HG03280 (cell line): ENCODE data around the gene SIK1.
"Not testable (repeated sequence)": the region's sequence is repeated elsewhere in the genome, so short reads cannot be mapped to it uniquely, and the experiment has no call there.

Experiments used
- ATAC-seq: cut with Tn5 transposase; IDR thresholded peaks from one replicate; pipeline ENCODE4 v1.9.1; 2021; ENCODE audit warnings: mild to moderate bottlenecking, moderate library complexity; ENCODE audit not compliant: unreplicated experiment

The SIK1 gene

DNA sequence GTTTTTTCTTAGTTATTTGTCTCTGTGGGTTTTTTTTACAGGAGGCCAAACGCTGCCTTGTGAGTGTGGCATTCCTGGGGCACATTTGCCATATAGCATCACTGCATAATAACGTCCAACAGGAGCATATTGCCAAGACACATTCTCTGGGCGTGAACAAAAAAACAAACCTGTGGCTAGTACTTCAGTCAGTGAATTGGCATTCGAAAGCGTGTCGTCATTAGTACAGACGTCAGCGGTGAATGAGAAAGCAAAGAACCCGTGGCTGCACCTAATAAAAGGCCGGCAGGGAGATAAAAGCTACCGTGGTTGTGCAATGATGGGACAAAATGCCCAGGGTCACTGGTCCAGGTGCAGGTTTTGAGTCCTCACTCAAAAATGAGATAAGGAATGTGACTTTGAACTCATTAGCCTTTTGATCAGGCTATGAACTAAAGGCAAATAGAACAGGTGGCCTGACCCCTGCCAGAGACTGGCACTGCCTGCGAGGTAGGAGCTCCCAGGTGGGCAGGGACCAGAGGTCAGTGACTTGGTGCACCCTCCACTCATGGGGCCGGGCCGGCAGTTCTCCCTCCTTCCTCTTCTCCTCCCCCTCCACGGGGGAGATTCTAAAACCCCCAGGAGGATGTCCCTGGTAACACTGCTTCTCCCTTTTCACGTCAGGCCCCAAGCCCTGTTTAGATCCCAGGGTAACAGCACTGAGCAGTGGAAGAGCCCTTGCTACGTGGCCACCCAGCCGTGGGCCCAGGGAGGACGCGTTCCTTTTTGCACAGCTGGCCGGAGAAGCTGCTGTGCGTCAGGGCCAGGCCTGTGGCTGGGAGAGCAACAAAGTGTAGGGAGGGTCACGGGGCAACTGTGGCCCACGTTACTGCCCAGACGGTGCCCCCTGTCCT, 14.2 kb upstream of the SIK1 start:
- ATAC-seq = not testable (repeated sequence)

DNA sequence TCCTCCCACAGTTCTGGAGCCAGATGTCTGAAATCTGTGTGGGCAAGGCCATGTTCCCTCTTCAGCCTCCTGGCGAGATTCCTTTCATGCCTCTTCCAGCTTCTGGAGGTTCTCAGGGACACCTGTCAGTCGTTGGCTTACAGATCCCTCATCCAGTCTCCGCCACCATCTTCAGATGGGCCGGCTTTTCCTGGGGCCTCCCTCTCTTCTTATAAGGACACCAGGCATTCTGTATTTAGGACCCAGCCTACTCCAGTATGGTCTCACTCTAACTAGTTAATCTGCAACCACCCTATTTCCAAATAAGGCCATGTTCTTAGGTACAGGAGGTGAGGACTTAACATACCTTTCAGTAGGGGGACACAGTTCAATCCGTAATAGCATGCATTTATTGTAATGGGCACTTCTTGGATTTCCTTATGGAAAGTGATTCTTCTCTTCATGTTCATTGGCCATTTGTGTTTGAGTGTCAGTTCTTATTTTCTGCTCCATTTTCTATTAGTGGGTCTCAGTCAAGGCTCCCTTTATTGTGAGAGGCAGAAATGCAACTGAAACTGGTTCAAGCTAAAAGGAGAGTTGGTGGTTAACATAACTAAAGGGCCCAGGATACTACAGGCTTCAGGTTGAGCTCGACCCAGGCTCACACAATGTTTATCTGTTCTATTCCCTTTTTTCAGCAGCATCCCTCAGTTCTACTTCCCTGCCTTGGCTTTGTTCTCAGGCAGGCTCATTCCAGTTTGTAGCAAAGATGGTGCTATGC, 12.6 kb upstream of the SIK1 start:
- not testable (repeated sequence) for ATAC-seq

DNA sequence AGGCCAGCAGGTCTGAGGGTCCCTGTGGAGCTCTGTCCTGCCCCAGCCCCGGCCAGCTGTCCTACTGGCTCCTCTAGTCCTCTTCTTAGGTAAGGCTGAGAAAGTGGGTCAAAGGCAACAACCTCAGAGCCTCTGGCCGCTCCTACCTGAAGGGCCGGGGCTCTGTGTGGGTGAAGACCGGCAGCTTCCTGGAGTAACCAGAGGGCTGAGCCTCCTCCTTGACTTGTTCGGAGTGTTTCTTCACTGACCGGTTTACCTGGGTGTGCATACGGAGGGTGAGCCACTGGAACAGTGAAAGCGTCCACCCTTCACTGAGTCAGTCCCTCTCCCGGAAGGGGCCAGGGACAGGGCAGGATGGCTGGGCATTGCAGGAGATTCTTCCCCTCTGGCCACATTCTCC, 9.3 kb upstream of the SIK1 start:
- not testable (repeated sequence) for ATAC-seq

DNA sequence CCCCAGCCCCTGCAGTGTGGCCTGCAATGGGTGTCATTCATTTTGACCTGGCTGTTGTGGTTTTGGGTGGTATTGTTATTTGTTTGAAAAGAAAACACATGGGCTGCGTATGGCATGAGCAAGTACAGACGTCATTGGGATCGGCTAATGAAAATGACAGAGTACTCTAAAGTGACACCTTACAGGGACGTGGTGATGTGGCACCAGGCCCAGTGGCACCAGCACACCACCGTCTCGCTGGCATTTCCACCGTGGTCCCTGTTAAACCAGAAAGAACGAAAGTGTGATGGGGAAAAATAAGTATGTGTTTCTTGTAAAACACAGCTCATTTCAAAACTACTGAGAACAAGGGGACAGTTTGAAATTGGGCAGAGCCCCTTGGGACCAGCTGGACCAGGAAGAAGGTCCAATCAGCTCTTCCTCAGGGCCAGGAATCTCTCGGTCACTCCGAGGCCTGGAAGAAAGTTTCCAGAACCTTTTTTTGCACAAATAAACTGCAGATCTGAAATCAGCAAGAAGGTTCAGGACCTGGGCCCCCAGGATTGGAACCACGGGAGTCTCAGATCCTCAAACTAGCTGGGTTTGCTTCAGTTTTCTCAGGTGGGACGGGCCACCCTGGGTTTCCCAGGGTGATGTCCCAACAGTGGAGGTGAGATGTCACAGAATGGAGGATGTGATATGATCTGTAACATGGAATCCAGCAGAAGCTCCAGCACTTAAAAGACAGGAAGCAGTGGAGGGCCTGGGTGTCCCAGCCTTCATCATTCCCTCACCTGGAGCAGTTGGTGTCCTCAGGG, 6.6 kb upstream of the SIK1 start:
- not testable (repeated sequence) for ATAC-seq

DNA sequence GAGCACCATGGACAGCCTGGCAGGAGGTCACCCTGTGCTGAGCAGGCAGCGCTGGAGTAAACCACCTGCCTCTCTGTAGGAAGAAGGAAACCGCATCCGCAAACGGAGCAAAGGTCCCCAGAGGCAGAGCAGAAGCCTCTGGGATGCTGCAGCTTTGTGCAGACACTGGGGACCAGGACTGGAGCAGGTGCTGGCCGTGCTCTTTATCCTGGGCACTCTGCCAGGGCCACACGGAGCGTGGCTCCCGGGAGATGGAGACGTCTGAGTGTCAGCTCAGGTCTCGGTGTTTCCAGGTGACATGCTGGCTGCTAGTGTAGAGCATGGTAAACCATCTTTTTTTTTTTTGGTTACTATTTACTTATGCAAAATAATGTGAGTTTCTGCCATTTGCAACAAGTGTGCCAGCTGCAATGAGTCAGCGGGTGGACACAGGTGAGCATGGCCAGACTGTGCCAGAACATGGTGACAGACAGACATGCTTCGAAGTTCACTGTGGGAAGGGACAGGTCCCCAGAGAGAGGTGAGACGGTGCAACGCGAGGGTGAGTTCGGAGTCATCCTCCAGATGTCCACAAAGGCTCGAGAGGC, 4.0 kb upstream of the SIK1 start:
- ATAC-seq = not testable (repeated sequence)

DNA sequence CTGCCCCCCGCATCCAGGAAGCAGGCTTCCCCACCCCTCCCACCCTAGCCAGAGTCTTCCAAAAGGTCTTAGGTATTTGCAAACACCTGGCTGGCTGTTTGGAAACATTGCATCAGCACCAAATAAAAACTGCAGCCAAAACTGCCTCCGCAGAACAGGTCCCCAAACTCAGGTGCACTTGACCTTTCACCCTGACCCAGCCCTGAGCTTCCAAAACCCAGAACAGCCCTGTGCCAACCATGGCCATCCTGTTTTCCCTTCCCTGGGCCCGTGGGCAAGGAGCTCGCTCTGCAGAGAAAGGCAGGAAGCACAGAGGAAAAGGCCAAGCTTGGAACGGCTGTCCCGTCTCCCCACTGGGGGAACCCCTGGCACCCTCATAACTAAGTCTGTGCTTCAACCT, 2.0 kb upstream of the SIK1 start:
- not testable (repeated sequence) for ATAC-seq

DNA sequence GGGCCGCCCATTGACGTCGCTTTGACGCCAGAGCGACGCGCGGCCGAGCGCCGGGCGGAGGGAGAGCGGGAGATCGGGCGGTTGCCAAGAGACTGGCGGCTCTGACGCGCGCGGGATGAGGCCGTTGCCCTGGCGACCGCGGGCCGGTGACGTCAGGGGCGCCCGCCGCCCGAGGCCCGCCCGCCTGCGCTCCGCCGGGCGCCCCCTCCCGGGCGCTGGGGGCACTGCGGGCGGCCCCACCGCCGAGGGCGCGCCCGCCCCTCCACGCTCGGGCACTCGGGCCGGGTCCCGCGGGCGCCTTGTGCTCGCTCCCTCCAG, 270 bp upstream of the SIK1 start:
- ATAC-seq = peak; percentile 86

DNA sequence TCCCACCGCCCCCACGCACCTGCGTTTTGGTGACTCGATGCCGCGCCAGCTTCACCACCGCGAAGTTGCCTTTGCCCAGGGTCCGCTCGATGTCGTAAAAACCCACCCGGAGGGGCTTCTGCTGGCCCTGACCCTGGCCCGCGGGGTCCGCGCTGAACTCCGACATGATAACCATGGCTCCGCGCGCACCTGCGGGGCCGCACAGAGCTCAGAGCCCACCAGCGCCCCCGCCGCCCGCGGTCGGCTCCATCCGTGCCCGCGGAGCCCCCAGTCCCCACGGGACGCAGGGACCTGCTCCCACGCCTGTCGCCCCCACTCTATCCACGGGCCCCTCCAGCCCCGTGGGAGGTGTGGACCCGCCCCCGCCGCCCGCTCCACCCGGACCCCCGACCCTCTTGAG, 927 bp downstream of the SIK1 start:
- not testable (repeated sequence) for ATAC-seq

DNA sequence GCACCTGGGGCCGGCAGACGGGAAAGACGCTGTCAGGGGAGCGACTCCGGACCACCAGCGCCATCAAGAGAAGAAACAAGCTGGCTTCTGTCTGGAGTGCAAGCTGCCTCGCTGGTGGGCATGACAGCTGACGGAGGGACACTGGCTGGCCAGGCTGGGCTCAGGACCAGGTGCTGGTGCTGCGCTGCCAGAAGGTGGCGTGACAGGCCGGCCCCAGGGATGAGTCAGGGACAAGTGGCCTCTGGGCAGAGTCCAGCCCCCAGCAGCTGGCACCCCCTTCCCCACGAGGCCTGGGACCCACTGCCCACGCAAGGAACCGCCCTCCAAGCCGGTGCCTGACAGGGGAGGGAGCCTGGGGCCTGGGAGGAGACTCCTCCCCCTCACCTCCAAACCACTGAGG, 7.5 kb downstream of the SIK1 start:
- not testable (repeated sequence) for ATAC-seq

DNA sequence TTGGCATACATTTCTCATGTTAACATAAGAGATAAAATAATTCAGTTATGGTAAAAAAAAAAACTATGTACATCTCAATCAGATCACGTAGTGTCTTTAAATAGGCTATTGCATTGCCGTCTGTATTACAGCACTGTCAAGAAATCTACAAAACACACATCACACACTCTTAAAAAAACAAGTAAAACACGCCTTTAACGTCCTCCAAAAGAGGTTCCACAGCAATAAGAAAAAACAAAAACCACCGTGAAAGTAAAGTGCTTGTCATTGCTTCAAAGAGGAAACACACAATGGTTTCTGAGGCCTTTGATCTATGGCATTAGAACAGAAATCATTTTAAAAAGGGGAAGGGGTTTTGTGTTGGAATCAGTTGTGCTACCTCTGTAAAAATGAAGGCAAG, 12.4 kb downstream of the SIK1 start:
- not testable (repeated sequence) for ATAC-seq

DNA sequence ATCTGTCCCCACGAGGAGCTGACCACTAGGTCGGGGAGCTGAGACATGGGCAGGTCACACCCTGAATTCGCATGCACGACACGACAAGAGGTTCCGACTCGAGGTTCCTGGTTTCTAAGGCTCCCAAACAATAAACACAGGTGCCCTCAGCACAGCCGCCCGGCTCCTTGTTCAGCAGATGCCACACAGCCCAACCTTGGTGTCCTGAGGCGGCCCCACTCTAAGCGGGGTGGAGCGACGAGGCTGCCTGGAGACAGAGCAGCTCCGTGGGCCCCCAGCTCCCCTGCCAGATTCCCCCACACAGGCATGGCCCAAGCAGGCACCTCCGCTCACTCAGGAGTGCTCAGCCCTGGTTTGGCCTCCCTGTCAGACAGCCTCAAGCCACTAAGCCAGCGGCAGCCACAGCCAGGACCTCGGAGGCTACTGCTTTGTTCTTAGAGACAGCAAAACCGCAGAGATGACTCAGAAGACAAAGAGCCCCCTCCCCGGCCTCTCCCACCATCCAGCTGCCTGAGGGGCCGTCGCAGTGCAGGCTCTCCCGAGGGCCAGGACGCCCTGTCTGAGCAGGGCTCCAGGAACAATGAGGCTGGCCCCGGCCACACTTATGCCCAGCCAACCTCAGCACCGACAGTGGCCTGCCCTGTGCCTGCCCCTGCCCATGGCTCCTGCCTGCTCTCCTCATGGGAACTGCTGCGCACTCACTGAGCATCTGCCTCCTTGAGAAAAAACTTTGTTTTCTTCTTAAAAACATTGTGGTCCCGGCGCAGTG, 14.7 kb downstream of the SIK1 start:
- ATAC-seq = not testable (repeated sequence)

DNA sequence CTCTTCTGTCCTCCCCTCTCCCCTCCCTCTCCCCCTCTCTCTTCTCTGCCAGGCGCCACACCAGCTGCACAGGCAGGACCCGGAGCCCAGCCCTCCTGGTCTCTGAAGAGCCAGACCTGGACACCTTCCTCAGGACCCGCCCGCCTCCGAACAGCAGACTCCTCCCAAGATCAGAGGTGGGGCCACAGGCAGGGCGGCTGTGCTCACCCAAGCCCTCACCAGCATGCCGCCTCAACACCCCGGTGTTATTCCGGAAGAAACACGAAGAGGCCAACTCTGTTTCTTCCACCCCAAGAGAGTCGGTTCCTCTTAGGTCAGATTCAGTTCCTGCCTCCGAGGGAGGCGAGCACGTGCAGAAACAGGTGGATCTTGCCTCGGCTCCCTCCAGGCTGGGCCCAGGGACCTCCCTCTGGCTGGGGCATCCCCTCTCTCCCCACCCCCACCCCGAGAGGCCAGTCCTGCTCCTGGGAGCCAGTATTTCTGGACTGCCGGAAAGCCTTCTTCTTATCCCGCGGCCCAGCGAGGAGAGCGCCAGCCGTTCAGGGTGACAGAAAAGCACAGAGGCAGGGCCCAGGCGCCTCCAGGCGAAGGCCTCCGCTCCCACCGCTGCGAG, 16.4 kb downstream of the SIK1 start:
- ATAC-seq = not testable (repeated sequence)

DNA sequence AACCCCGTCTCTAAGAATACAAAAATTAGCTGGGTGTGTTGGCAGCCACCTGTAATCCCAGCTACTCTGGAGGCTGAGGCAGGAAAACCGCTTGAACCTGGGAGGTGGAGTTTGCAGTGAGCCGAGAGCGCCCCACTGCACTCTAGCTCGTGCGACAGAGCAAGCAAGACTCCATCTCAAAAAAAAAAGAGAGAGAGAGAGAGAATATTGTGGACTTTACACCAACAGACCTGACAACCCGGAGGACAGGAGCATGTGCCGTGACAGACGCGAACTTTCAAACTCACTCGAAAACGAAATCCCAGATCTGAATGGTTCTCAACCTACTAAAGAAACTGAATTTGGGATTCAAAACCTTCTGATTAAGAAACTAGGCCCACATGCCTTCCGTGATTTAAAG, 19.8 kb downstream of the SIK1 start:
- ATAC-seq = not testable (repeated sequence)

DNA sequence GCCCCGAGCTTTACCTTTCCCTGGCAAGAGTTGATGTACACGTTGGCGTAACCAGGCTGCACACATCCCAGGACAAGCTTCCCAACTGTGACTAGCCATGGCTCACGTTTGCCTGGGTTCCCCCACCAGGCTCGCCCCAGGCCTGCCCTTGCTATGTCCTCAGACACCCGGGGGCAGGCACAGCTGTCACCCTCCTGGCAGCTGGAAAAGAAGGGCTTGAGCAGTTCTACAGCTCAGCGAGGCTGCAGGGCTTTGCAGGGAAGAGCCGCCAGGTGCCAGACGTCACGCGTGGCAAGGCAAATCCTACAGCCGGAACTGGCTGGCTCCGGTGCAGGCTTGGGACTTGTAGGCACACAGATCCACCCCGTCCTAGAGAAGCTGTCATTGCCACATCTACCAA, 22.5 kb downstream of the SIK1 start:
- not testable (repeated sequence) for ATAC-seq

DNA sequence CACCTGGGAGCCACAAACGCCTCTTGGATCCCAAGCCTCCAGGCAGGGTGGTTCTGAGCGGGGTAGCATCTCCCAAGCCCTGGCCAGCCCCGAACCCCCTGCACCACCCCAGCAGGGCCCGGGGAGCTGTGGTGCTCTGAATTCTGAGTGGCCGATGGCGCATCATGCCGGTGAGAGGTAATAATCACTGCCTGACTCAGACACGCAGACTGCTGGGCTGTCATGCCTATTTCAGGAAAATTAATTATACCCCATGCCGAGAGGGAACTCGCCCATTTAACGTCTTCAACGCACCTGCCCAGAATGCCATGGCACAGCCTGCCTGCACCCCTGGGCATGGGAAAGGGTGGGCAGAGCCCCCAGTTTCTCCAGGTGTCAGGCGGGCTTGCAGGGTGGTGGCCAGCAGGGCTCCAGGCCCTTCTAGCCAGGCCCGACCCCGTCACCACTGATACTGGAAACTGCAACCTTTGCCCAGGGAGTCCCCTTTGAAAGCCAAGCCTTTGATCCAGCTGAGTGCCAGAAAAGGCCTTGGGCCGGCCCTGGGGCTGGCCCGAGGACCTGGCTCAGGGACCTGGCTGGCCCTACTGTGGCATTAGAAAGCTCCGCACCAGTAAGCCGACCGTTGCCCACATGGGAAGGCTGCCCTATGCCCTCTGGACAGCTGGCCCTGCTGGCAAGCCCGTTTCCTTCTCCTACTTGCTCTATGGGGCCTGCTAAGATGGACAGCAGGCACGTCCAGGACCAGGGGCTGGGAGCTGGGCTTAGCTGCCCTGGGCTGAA, 23.1 kb downstream of the SIK1 start:
- not testable (repeated sequence) for ATAC-seq

DNA sequence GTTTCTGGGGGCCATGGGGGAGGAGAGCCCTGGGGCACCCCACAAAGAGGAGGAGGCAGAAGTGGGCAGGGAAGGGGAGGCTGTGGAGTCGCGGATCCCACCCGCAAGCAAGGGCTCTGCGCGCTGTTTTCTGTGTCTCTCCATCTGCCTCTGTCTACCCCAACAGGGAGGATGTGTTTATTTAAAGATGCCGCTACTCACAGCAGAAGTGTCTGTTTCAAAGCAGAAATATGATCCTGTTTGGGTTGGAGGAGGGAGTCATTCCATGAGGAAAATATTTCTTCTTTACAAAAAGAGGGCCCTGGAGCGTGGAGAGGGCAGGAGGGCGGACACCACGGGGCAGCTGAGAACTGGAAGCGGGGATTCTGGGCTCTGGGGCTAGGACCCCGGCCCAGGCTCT, 25.8 kb downstream of the SIK1 start:
- ATAC-seq = not testable (repeated sequence)

DNA sequence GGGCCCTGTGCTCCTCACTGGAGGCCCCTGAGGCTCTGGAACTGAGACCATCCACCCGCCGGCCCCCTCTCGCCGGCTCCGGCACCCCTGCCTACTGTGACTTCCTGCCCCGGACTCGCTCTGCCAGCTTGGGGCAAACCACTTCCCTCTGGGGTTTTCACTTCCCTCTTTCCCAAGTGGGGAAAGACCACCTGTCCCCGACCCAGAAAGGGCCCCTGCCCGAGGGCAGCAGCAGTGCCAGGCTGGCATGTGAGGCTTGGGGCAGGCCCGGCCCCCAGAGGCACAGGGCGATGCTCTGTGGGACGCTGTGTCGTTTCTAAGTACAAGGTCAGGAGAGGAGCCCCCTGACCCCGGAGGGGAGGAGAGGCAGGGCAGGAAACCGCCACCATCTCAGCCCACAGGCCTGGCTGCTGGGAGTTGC, 27.3 kb downstream of the SIK1 start:
- ATAC-seq = not testable (repeated sequence)

DNA sequence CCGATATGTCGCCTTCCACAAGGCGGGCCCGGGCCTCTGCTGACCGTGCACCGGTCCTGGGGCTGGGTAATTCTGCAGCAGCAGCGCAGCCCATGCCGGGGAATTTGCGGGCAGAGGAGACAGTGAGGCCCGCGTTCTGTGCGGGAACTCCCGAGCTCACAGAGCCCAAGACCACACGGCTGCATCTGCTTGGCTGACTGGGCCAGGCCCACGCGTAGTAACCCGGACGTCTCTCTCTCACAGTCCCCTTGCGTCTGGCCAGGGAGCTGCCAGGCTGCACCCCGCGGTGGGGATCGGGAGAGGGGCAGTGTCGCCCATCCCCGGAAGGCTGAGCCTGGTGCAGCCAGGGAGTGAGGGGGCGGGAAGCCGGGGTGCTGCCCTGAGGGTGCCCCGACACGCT, 27.8 kb downstream of the SIK1 start:
- not testable (repeated sequence) for ATAC-seq

DNA sequence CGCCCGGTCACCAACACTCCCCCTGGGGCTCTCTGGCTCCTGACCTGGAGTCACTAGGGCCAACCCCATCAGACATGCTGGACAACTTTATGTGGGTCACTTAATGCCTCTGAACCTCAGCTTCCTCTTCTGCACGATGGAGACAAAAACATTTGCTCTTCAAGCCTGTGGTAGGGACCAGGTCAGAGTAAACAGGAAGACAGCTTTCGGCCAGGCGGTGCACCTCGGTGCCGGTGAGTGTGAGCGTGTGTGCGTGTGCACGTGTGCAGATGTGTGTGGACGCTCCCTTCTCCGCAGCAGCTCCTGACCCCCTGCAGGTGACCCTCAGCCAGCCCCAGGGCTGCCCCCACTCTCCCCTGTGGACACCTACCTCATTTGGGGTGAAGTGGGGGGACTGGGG, 28.4 kb downstream of the SIK1 start:
- not testable (repeated sequence) for ATAC-seq
